ENCODE measurements around the gene KCNA2. TPM values are rescaled to one million over a fixed set of nuclear protein-coding genes. Genes with fewer than 3 reads are reported as not detected.
A peak's percentile ranks its signal among the peaks of the same experiment; 100 is the strongest.

KCNA2 gene
- total RNA-seq, 2 experiments from 2014 or later: 0.25 to 0.37 TPM

GRCh38 chr1:110615548-110616130 is 9.5 kb upstream of the KCNA2 start:
- Mint-ChIP-seq H3K9me3 (ENCODE audit: low read depth) (no peaks in the 10 kb centered on the region), H3K4me3 (no peak overlapping the region), H3K36me3 (ENCODE audit: low read depth) (no peaks in the 10 kb centered on the region), H3K27ac (no peak overlapping the region), H3K27me3 (no peaks in the 10 kb centered on the region), H3K4me1 (peaks cover 24% of the 10 kb centered on the region)
- DNase-seq (peak; percentile 83), ATAC-seq (peak; percentile 59)
- ChIA-PET CTCF (interaction anchor here (0.9 to 5.2 kb wide), 9 partner anchors 9 to 167 kb away, joined by 3 to 119 read pairs (median 5); partner anchors contain the start of gene KCNA2), POLR2A (no interaction called here)
- intact Hi-C loops (cut with DNase I, micrococcal nuclease): loop anchor here (1.0 to 5.0 kb wide), 4 partner anchors 60 to 377 kb away; no protein-coding TSS in a partner anchor

GRCh38 chr1:110612060-110612745 is 6.0 kb upstream of the KCNA2 start:
- peaks cover 13% of the 10 kb centered on the region for H3K27me3 Mint-ChIP-seq
- peaks cover 6% of the 10 kb centered on the region for H3K4me1 Mint-ChIP-seq
- intact Hi-C loops (cut with DNase I, micrococcal nuclease): no loop called here
- POLR2A ChIA-PET: no interaction called here
- no peak for ATAC-seq
- H3K36me3 Mint-ChIP-seq (ENCODE audit: low read depth): no peaks in the 10 kb centered on the region
- no peak overlapping the region for H3K27ac Mint-ChIP-seq
- no peaks in the 10 kb centered on the region for H3K9me3 Mint-ChIP-seq (ENCODE audit: low read depth)
- no peak overlapping the region for H3K4me3 Mint-ChIP-seq
- no peak for DNase-seq
- CTCF ChIA-PET: interaction anchor here (0.5 to 7.1 kb wide), 5 partner anchors 11 to 175 kb away, joined by 3 to 44 read pairs (median 7); no protein-coding TSS in a partner anchor

DNA sequence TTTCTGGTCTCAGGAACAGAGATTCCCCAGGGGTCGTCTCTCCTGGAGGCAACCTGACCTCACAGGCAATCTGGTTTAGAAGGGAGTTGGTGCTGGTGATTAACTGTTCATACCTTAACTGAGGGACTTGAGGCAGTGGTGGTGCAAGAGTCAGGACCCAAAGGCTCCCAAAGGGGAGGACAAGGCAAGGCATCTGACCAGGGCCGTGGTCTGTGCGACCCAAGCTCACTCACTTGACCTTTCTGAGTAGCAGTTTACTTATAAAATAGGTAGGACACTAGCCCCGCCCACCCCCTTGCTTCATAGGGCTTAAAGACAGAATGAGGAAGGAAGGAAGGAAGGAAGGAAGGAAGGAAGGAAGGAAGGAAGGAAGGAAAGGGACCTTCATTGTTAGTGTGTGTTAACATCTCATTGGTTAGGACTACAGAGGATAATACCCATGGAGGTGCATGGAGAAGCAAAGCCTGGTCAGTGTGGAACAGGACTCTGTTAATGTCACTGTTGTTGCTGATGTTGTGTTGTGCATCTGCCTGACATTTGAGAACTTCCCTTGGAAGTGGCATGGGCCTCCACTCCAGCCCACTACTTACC is 4.6 kb upstream of the KCNA2 start:
- ChIA-PET POLR2A (no interaction called here), CTCF (interaction anchor here (0.6 to 7.1 kb wide), 9 partner anchors 9 to 896 kb away, joined by 3 to 44 read pairs (median 4); no protein-coding TSS in a partner anchor)
- ATAC-seq (no peak), DNase-seq (no peak)
- Mint-ChIP-seq H3K4me1 (peaks cover 12% of the 10 kb centered on the region), H3K27ac (no peak overlapping the region), H3K4me3 (no peak overlapping the region), H3K36me3 (ENCODE audit: low read depth) (no peaks in the 10 kb centered on the region), H3K27me3 (peaks cover 23% of the 10 kb centered on the region), H3K9me3 (ENCODE audit: low read depth) (no peaks in the 10 kb centered on the region)
- intact Hi-C loops (cut with DNase I, micrococcal nuclease): no loop called here

DNA sequence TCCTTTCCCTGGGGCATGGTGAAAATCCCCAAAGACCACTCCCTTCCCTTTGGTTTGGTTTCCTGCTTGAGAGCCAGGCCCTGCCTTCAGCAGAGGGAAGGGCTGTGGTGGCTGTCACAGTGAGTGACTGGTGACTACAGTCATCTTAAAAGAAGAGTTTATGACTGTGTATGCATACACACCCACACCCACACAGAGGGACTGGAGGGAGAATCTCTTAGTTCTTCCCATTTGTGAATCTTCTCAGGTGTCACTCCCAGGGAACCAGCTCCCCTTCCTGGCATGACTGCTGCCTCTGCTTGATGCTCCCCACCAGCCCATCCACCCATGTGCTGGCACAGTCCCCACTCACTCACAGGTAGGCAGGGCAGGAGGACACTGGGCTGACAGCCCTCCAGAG is 3.9 kb upstream of the KCNA2 start:
- H3K27ac Mint-ChIP-seq: no peak overlapping the region
- DNase-seq (peak; percentile 49), ATAC-seq (peak; percentile 80)
- ChIA-PET POLR2A (interaction anchor here (0.6 kb wide), 1 partner anchor 38 kb away, joined by 3 read pairs; no protein-coding TSS in a partner anchor), CTCF (interaction anchor here (0.6 to 7.1 kb wide), 6 partner anchors 10 to 896 kb away, joined by 3 to 44 read pairs (median 4); no protein-coding TSS in a partner anchor)
- no peak overlapping the region for H3K4me3 Mint-ChIP-seq
- H3K9me3 Mint-ChIP-seq (ENCODE audit: low read depth): no peaks in the 10 kb centered on the region
- intact Hi-C loops (cut with DNase I, micrococcal nuclease): no loop called here
- H3K4me1 Mint-ChIP-seq: peaks cover 8% of the 10 kb centered on the region
- H3K36me3 Mint-ChIP-seq (ENCODE audit: low read depth): no peaks in the 10 kb centered on the region
- peaks cover 27% of the 10 kb centered on the region for H3K27me3 Mint-ChIP-seq

- ChIA-PET POLR2A (no interaction called here), CTCF (interaction anchor here (0.6 to 7.1 kb wide), 6 partner anchors 10 to 174 kb away, joined by 3 to 44 read pairs (median 16); no protein-coding TSS in a partner anchor)
- H3K27ac Mint-ChIP-seq: no peak overlapping the region
- H3K27me3 Mint-ChIP-seq: peaks cover 44% of the 10 kb centered on the region
- H3K36me3 Mint-ChIP-seq (ENCODE audit: low read depth): no peaks in the 10 kb centered on the region
- intact Hi-C loops (cut with DNase I, micrococcal nuclease): loop anchor here in 1 of 2 experiments (10.0 kb wide), 1 partner anchor 423 kb away; no protein-coding TSS in a partner anchor
- no peaks in the 10 kb centered on the region for H3K9me3 Mint-ChIP-seq (ENCODE audit: low read depth)
- DNase-seq: no peak
- H3K4me1 Mint-ChIP-seq: peaks cover 8% of the 10 kb centered on the region
- no peak overlapping the region for H3K4me3 Mint-ChIP-seq
- ATAC-seq: no peak
These were observed 2.1 kb upstream of the KCNA2 start for GRCh38 chr1:110608247-110608646.

- POLR2A ChIA-PET: no interaction called here
- no peak for DNase-seq
- Mint-ChIP-seq H3K4me1 (peaks cover 8% of the 10 kb centered on the region), H3K4me3 (peak overlapping the region; percentile 43), H3K27ac (no peak overlapping the region), H3K9me3 (ENCODE audit: low read depth) (no peaks in the 10 kb centered on the region), H3K36me3 (ENCODE audit: low read depth) (no peaks in the 10 kb centered on the region), H3K27me3 (peaks cover 48% of the 10 kb centered on the region)
- CTCF ChIA-PET: interaction anchor here (0.6 to 7.1 kb wide), 8 partner anchors 10 to 222 kb away, joined by 3 to 44 read pairs (median 12); no protein-coding TSS in a partner anchor
- ATAC-seq: peak; percentile 8
- intact Hi-C loops (cut with DNase I, micrococcal nuclease): loop anchor here in 1 of 2 experiments (10.0 kb wide), 1 partner anchor 423 kb away; no protein-coding TSS in a partner anchor
These were observed 1.5 kb upstream of the KCNA2 start for GRCh38 chr1:110607536-110608230.

- intact Hi-C loops (cut with DNase I, micrococcal nuclease): loop anchor here in 1 of 2 experiments (10.0 kb wide), 1 partner anchor 422 kb away; no protein-coding TSS in a partner anchor
- CTCF ChIA-PET: interaction anchor here (0.6 to 4.9 kb wide), 17 partner anchors 9 to 222 kb away, joined by 3 to 27 read pairs (median 4); no protein-coding TSS in a partner anchor
- peak overlapping the region; percentile 68 for H3K4me3 Mint-ChIP-seq
- ATAC-seq (peak; percentile 45), DNase-seq (peak; percentile 39)
- no peaks in the 10 kb centered on the region for H3K9me3 Mint-ChIP-seq (ENCODE audit: low read depth)
- POLR2A ChIA-PET: interaction anchor here (0.6 kb wide), 1 partner anchor 265 kb away, joined by 3 read pairs; no protein-coding TSS in a partner anchor
- no peaks in the 10 kb centered on the region for H3K36me3 Mint-ChIP-seq (ENCODE audit: low read depth)
- peaks cover 8% of the 10 kb centered on the region for H3K4me1 Mint-ChIP-seq
- H3K27ac Mint-ChIP-seq: no peak overlapping the region
- peaks cover 48% of the 10 kb centered on the region for H3K27me3 Mint-ChIP-seq
These were observed 738 bp upstream of the KCNA2 start for GRCh38 chr1:110606657-110607535.

- intact Hi-C loops (cut with DNase I, micrococcal nuclease): loop anchor here in 1 of 2 experiments (10.0 kb wide), 1 partner anchor 421 kb away; no protein-coding TSS in a partner anchor
- no peak overlapping the region for H3K4me3 Mint-ChIP-seq
- peaks cover 48% of the 10 kb centered on the region for H3K27me3 Mint-ChIP-seq
- no peaks in the 10 kb centered on the region for H3K9me3 Mint-ChIP-seq (ENCODE audit: low read depth)
- DNase-seq (no peak), ATAC-seq (no peak)
- no peak overlapping the region for H3K27ac Mint-ChIP-seq
- ChIA-PET POLR2A (no interaction called here), CTCF (interaction anchor here (0.6 to 4.9 kb wide), 19 partner anchors 11 to 182 kb away, joined by 3 to 27 read pairs (median 4); no protein-coding TSS in a partner anchor)
- no peaks in the 10 kb centered on the region for H3K36me3 Mint-ChIP-seq (ENCODE audit: low read depth)
- H3K4me1 Mint-ChIP-seq: peaks cover 8% of the 10 kb centered on the region
These were observed 712 bp downstream of the KCNA2 start for GRCh38 chr1:110605446-110605845.

- Mint-ChIP-seq H3K4me1 (peaks cover 7% of the 10 kb centered on the region), H3K36me3 (ENCODE audit: low read depth) (no peaks in the 10 kb centered on the region), H3K27me3 (peaks cover 48% of the 10 kb centered on the region), H3K4me3 (no peak overlapping the region), H3K27ac (no peak overlapping the region), H3K9me3 (ENCODE audit: low read depth) (no peaks in the 10 kb centered on the region)
- ATAC-seq (no peak), DNase-seq (no peak)
- POLR2A ChIA-PET: interaction anchor here (0.5 kb wide), 1 partner anchor 42 kb away, joined by 4 read pairs; no protein-coding TSS in a partner anchor
- CTCF ChIA-PET: interaction anchor here (0.7 to 4.9 kb wide), 11 partner anchors 18 to 179 kb away, joined by 3 to 27 read pairs (median 4); no protein-coding TSS in a partner anchor
- intact Hi-C loops (cut with DNase I, micrococcal nuclease): loop anchor here in 1 of 2 experiments (10.0 kb wide), 1 partner anchor 420 kb away; no protein-coding TSS in a partner anchor
These were observed 1.5 kb downstream of the KCNA2 start for GRCh38 chr1:110604586-110605148.
